HG03378 (cell line): ENCODE data around the gene EVX1.

Experiments used
- ATAC-seq: cut with Tn5 transposase; IDR thresholded peaks from one replicate; pipeline ENCODE4 v1.9.1; 2021; ENCODE audit warnings: mild to moderate bottlenecking, moderate library complexity; ENCODE audit not compliant: unreplicated experiment

EVX1 gene

GRCh38 chr7:27224983-27225934, 17.3 kb upstream of the EVX1 start:
- no peak for ATAC-seq

GRCh38 chr7:27229448-27229847, 13.2 kb upstream of the EVX1 start:
- no peak for ATAC-seq

GRCh38 chr7:27235387-27236311, 7.0 kb upstream of the EVX1 start:
- ATAC-seq = no peak

GRCh38 chr7:27237735-27238334, 4.8 kb upstream of the EVX1 start:
- no peak for ATAC-seq

- no peak for ATAC-seq
Measured at GRCh38 chr7:27238979-27239386, 3.6 kb upstream of the EVX1 start.

- ATAC-seq = no peak
Measured at GRCh38 chr7:27239387-27240014, 3.1 kb upstream of the EVX1 start.

- no peak for ATAC-seq
Measured at GRCh38 chr7:27240015-27240731, 2.4 kb upstream of the EVX1 start.

- no peak for ATAC-seq
Measured at GRCh38 chr7:27241189-27242056, 1.2 kb upstream of the EVX1 start.

- ATAC-seq = no peak
Measured at GRCh38 chr7:27242154-27242553, 448 bp upstream of the EVX1 start.

- ATAC-seq = no peak
Measured at GRCh38 chr7:27243340-27244163, 950 bp downstream of the EVX1 start.

- ATAC-seq = no peak
Measured at GRCh38 chr7:27244488-27245123, 2.0 kb downstream of the EVX1 start.

- no peak for ATAC-seq
Measured at GRCh38 chr7:27245124-27245797, 2.7 kb downstream of the EVX1 start.

- no peak for ATAC-seq
Measured at GRCh38 chr7:27245798-27246691, 3.4 kb downstream of the EVX1 start.

GRCh38 chr7:27247000-27247399, 4.4 kb downstream of the EVX1 start:
- ATAC-seq = no peak

GRCh38 chr7:27247452-27248426, 5.1 kb downstream of the EVX1 start:
- ATAC-seq = no peak
